Heart left ventricle (tissue), 13 donors: ENCODE measurements around the gene PTTG1.

ENCODE experiments used
- POLR2A ChIP-seq, 2 donors: fragments of 450-650 bp; IDR thresholded peaks; one replicate each; pipeline ENCODE4 v1.6.1; 2017; ENCODE audit warnings: antibody characterized with exemption in 2 of 2, mild to moderate bottlenecking in 2 of 2, moderate library complexity in 2 of 2
- TF ChIP-seq, protein P1 (sequence below), 12 donors: fragments of 200-600 bp; sonication (generic) in 4 of 12; IDR thresholded peaks; one replicate each; pipeline versions ENCODE4 v1.5.0 to v1.8.0; 2018 to 2022; ENCODE audit warnings: antibody characterized with exemption in 12 of 12, mild to moderate bottlenecking in 5 of 12
- donor health status: ischemic (EF 13 %, LVEDD 7.1; RV severe dilation, severe dysfunction).
- donor health status: DM: no; HTN: yes; CAD: no.
- donor health status: DM: no; HTN: no; CAD: no.
- donor health status: ischemic (EF 25% LVEDD 6.9; RV normal size, moderate dysfunction).
- donor health status: ischemic (EF 25% LVEDD 5.7; RV mildly dilated, moderate dysfunction).
- donor health status: ischemic (EF 35%, LVEDD 5.7; RV mildly dilated, moderate dysfunction).
- donor health status: nonischemic (EF 11% LVEDD 7.7; RV severe dilation, severe dysfunction).
- donor health status: DM: yes; HTN: yes; CAD: no.
- donor health status: PGD.
- donor health status: ischemic (EF 29% LVEDD 5.4; RV normal size, mild dysfunction).
- donor health status: nonischemic (EF 23%, LVEDD 6.1; RV moderate dilation, normal function).

DNA sequence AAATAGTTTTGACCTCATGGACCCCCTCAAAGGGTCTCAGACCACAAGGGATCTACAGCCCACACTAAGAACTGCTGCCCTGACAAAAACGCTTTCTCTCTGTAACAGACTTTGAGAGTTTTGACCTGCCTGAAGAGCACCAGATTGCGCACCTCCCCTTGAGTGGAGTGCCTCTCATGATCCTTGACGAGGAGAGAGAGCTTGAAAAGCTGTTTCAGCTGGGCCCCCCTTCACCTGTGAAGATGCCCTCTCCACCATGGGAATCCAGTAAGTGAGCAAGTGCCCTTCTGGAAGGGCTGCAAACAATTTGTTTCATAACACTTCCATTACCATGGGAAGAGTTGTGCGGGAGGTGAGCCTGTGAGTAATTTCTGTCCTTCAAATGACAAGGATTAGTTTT, 6.0 kb downstream of the PTTG1 start:
- TF ChIP-seq, protein P1, sequence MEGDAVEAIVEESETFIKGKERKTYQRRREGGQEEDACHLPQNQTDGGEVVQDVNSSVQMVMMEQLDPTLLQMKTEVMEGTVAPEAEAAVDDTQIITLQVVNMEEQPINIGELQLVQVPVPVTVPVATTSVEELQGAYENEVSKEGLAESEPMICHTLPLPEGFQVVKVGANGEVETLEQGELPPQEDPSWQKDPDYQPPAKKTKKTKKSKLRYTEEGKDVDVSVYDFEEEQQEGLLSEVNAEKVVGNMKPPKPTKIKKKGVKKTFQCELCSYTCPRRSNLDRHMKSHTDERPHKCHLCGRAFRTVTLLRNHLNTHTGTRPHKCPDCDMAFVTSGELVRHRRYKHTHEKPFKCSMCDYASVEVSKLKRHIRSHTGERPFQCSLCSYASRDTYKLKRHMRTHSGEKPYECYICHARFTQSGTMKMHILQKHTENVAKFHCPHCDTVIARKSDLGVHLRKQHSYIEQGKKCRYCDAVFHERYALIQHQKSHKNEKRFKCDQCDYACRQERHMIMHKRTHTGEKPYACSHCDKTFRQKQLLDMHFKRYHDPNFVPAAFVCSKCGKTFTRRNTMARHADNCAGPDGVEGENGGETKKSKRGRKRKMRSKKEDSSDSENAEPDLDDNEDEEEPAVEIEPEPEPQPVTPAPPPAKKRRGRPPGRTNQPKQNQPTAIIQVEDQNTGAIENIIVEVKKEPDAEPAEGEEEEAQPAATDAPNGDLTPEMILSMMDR (IDR thresholded peaks at IDR 0.05): no peak
- TF ChIP-seq POLR2A (IDR thresholded peaks at IDR 0.05): no peak
